ENCODE measurements around the gene CPNE5.

Gene CPNE5

GRCh38 chr6:36852481-36853147, 13.4 kb upstream of the CPNE5 start:
- peak in 1 of 2 experiments; percentile 38 for DNase-seq (ENCODE audit: low read depth in 1 of 2, low spot score in 1 of 2)
- H3K4me3 ChIP-seq (replicated peaks; ENCODE audit: insufficient read depth, low read length), result no peak overlapping the region
- no peaks in the 10 kb centered on the region for H3K27me3 ChIP-seq (ENCODE audit: insufficient read depth, poor library complexity, severe bottlenecking)
- TF ChIP-seq POLR2AphosphoS5 (IDR thresholded peaks at IDR 0.05; ENCODE audit: low read depth), result no peak
- no peak for TF ChIP-seq CTCF (IDR thresholded peaks at IDR 0.05; ENCODE audit: insufficient read depth, low read length)
- no peak for TF ChIP-seq GABPA (IDR thresholded peaks at IDR 0.05; ENCODE audit: low read depth)
- no peak for TF ChIP-seq SPI1 (IDR thresholded peaks at IDR 0.05; ENCODE audit: borderline replicate concordance, low read depth)
- TF ChIP-seq REST (IDR thresholded peaks at IDR 0.05; ENCODE audit: insufficient replicate concordance, low read depth), result no peak
- H3K27ac ChIP-seq (replicated peaks), result peak overlapping the region; percentile 65

DNA sequence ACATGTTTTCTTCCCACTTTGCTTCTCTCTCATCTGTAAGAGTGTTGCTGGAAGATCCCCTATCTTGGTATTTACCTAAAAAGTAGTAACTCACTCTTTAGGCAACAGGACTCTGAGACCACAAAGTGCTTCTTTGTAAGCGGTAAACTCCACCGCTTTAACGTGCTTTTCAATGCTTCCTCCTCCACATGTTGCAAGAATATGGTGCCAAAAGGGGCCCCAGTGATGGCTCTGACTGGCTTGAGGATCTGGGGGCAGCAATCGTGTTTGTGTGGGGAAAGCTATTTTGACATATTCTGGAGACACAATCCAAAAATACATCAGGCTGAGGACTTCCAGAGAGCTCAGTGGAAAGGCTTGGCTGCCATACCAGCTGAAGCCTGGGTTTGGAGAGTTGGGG, 12.4 kb upstream of the CPNE5 start:
- TF ChIP-seq REST (IDR thresholded peaks at IDR 0.05; ENCODE audit: insufficient replicate concordance, low read depth) (no peak), GABPA (IDR thresholded peaks at IDR 0.05; ENCODE audit: low read depth) (no peak), POLR2AphosphoS5 (IDR thresholded peaks at IDR 0.05; ENCODE audit: low read depth) (no peak), CTCF (IDR thresholded peaks at IDR 0.05; ENCODE audit: insufficient read depth, low read length) (no peak), SPI1 (IDR thresholded peaks at IDR 0.05; ENCODE audit: borderline replicate concordance, low read depth) (no peak)
- Histone ChIP-seq H3K27ac (replicated peaks) (peak overlapping the region; percentile 65), H3K4me3 (replicated peaks; ENCODE audit: insufficient read depth, low read length) (no peak overlapping the region), H3K27me3 (ENCODE audit: insufficient read depth, poor library complexity, severe bottlenecking) (no peaks in the 10 kb centered on the region)
- peak in 1 of 2 experiments; percentile 87 for DNase-seq (ENCODE audit: low read depth in 1 of 2, low spot score in 1 of 2)

DNA sequence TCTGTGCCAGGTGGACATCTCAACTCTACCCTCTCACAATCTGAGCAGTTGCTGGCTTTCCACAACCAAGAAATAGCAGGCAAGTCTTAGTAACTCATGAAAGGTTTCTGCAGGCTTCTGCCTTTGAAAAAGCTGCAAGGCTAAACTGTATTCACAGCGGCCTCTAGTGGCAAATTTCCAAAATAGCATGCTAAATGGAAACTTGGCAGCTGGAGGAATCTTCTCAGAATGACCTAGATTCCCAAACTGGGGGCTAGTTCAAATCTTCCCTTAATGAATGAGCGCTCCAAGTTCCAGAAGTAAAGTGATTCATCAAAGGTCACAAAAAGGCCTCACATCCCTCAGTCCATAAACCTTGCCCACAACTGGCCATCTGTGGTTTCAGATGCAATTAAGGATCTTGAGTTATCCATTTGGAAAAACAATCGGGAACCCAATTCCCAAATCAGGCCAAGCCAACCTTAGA, 11.9 kb upstream of the CPNE5 start:
- no peak overlapping the region for H3K4me3 ChIP-seq (replicated peaks; ENCODE audit: insufficient read depth, low read length)
- peak overlapping the region; percentile 65 for H3K27ac ChIP-seq (replicated peaks)
- no peaks in the 10 kb centered on the region for H3K27me3 ChIP-seq (ENCODE audit: insufficient read depth, poor library complexity, severe bottlenecking)
- peak; percentile 12; the same call in 1 of the 2 replicates for TF ChIP-seq POLR2AphosphoS5 (IDR thresholded peaks at IDR 0.05; ENCODE audit: low read depth)
- TF ChIP-seq REST (IDR thresholded peaks at IDR 0.05; ENCODE audit: insufficient replicate concordance, low read depth), result no peak
- peak; percentile 79 for TF ChIP-seq CTCF (IDR thresholded peaks at IDR 0.05; ENCODE audit: insufficient read depth, low read length)
- peak in 1 of 2 experiments; percentile 79 for DNase-seq (ENCODE audit: low read depth in 1 of 2, low spot score in 1 of 2)
